Measurements from ENCODE around the gene PPP1R9B.

PPP1R9B gene, protein sequence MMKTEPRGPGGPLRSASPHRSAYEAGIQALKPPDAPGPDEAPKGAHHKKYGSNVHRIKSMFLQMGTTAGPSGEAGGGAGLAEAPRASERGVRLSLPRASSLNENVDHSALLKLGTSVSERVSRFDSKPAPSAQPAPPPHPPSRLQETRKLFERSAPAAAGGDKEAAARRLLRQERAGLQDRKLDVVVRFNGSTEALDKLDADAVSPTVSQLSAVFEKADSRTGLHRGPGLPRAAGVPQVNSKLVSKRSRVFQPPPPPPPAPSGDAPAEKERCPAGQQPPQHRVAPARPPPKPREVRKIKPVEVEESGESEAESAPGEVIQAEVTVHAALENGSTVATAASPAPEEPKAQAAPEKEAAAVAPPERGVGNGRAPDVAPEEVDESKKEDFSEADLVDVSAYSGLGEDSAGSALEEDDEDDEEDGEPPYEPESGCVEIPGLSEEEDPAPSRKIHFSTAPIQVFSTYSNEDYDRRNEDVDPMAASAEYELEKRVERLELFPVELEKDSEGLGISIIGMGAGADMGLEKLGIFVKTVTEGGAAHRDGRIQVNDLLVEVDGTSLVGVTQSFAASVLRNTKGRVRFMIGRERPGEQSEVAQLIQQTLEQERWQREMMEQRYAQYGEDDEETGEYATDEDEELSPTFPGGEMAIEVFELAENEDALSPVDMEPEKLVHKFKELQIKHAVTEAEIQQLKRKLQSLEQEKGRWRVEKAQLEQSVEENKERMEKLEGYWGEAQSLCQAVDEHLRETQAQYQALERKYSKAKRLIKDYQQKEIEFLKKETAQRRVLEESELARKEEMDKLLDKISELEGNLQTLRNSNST

GRCh38 chr17:50150354-50151040 lies at the start of gene PPP1R9B:
Gene PPP1R9B, minus strand, starts transcription at chr17:50150677. Its CDS starts 164 bp downstream, at chr17:50150513.
- no peak for DNase-seq (ENCODE audit: low spot score)

DNA sequence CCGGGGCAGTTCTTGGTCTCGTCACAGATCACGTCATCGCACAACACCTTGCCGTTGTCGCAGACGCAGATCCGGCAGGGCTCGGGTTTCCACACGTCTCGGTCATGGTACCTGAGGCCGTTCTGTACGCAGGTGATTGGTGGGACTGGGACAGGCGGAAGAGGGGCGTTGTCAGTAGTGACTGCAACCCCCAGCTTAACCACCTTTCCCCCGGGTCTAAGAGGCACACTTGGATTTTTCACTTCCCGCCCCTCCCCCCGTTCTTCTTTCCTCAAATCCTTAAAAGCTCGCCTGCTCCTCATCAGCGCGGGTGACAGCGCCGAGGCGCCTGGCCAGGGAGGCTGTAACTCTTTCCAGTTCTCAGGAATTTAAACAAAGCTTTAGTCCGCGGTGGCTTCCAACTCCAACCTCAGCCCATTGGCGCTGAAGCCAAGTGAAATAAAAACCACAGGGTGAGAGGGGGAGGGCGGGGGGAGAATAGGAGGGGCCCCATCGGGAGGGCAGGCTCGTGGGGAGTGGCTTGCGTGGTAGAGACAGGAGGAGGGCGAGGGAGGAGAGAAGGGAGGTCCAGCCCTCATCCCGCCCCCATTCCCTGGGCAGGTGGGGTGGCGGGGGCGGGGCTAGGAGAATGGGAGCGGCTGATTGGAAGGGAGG lies 49.5 kb upstream of the PPP1R9B start:
- DNase-seq (ENCODE audit: low spot score) = no peak

- no peak for DNase-seq (ENCODE audit: low spot score)
Measured at GRCh38 chr17:50199211-50199802, 48.8 kb upstream of the PPP1R9B start.

DNA sequence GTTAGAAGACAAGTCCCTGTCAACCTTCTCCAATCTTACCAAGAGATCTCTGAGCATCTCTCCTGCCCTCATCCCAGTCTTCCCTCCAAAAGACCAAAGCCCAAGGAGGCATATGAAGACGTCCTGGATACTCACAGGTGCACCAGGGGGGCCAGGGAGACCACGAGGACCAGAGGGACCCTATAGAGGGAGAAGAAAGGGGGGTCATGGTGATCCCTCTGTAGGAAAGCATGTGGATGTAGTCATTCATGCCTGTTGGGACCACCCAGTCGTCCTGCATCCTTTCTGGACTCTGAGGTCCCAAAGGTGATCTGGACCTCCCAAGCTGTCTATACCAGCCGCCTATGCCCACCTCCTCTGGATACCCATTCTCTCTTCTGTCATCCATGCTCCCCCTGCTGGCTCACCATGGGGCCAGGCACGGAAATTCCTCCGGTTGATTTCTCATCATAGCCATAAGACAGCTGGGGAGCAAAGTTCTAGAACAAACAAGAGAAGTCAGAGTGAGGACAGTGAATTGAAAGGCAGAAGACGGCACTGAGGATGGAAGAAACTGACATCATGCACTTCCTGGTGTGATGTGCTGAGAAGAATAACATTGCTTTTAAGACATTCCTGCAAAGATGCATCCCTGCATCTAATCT lies 47.7 kb upstream of the PPP1R9B start:
- DNase-seq (ENCODE audit: low spot score) = no peak

GRCh38 chr17:50196826-50197225 lies 46.3 kb upstream of the PPP1R9B start:
- no peak for DNase-seq (ENCODE audit: low spot score)

DNA sequence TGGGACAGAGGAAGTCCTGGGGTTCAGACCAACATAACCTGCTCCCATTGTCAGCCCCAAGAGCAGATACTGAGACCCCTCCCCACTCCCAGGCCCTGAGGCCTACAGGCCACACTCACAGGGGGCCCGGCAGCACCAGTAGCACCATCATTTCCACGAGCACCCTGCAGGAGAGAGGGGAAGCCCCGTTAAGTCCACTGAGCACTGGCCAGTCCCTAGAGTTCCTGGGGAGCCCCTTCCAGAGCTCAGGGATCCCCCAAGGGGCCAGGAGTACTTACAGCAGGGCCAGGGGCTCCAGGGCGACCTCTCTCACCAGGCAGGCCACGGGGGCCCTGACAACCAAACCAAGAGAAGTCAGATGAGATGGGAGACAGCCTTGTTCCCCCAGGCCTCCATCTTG lies 45.6 kb upstream of the PPP1R9B start:
- no peak for DNase-seq (ENCODE audit: low spot score)

DNA sequence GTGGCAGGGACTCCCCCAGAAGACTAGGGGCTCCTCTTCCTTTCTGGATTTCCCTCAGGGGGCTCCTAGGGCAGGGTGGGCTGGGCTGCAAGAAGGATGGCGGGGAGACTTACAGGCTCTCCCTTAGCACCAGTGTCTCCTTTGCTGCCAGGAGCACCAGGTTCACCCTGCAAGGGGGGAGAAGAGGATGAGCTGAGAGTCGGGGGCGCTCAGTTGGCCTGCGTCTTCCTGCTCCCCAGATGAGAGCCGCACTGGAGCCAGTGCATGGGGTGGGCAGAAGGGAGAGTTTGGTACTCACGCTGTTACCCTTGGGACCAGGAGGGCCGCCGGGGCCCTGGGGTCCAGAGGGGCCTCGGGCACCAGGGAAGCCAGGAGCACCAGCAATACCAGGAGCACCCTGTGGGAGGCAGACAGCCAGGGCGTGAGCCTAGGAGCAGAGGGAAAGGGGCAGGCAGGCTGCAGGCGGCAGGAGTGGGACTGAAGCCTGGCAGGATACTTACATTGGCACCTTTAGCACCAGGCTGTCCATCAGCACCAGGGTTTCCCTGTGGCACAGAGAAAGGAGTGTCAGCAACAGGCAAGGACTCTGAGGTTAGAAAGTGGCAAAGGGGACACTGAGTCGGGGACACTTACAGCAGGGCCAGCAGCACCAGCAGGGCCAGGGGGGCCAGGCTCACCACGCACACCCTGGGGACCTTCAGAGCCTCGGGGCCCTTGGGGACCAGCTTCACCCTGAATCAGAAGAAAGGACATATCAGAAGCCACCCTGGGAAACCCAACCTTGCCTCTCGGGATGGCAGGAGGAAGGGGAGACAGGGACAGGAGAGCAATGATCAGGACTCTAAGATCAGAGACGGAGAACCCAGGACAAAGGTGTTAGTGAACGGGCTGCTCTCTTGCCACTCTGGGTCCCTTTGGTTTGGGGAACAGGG lies 44.7 kb upstream of the PPP1R9B start:
- no peak for DNase-seq (ENCODE audit: low spot score)

GRCh38 chr17:50194140-50194933 lies 43.9 kb upstream of the PPP1R9B start:
- DNase-seq (ENCODE audit: low spot score) = no peak

DNA sequence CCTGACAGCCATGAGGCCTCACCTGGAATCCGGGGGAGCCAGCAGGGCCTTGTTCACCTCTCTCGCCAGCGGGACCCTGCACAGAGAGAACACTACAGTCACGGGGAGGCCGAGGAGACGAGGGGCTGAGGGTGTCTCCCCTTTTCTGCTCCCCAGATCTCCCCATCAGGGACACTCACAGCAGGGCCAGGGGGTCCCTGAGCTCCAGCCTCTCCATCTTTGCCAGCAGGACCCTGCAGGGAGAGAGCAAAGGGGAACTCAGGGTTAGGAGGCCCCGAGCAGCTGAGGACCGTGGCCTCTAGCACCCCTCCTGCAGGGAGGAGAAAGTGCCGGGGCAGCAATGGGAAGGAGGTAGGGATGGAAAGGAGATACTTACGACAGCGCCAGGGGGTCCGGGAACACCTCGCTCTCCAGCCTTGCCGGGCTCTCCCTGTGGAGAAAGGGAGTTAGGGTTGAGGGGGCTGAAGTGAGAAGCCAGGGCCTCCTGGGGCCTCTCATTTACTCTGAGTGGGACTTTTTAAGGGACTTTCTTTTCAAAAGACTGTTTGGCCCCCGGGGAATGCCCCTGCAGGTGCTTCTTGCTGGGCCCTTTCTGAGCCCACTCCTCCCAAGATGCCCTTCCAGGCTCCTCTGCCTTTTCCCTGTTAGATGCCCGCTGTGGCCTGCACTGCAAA lies 42.3 kb upstream of the PPP1R9B start:
- no peak for DNase-seq (ENCODE audit: low spot score)

DNA sequence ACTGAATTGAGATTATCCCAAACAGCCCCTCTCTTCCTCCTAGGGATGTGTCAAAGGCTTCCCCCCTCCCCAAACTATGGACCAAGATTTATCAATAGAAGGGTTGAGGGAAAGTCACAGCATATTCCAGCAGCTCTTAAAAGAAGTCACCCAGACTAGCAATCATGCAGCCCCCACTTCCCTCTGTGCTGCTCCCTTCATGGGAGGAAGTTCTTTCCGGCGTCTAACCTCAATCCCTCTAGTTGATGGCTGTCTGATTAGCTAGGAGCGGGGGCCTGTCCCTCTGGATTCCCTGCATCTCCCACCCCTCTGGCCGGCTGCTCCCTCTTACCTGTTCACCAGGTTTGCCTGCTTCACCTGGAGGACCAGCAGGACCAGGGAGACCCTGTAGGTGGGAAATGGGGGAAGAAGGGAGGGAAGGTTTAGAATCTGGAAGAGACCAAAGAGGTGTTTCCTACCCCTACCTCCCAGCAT lies 41.7 kb upstream of the PPP1R9B start:
- DNase-seq (ENCODE audit: low spot score) = no peak

GRCh38 chr17:50191359-50192143 lies 41.1 kb upstream of the PPP1R9B start:
- DNase-seq (ENCODE audit: low spot score) = no peak

- DNase-seq (ENCODE audit: low spot score) = no peak
Measured at GRCh38 chr17:50190603-50191358, 40.3 kb upstream of the PPP1R9B start.

DNA sequence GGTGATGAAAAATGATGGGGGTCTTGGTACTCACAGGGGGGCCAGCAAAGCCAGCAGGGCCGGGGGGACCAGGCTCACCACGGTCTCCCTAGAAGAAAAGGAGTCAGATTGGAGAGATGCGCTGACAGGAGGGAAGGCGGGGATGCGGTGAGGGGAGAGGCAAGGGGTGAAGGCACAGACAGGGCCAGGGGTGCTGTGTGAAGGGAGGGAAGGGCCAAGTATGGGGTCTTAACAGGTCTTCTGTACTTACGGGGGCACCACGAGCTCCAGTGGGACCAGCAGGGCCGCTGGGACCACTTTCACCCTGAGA lies 39.8 kb upstream of the PPP1R9B start:
- DNase-seq (ENCODE audit: low spot score) = no peak

GRCh38 chr17:50189550-50190292 lies 39.2 kb upstream of the PPP1R9B start:
- no peak for DNase-seq (ENCODE audit: low spot score)

- no peak for DNase-seq (ENCODE audit: low spot score)
Measured at GRCh38 chr17:50188921-50189549, 38.6 kb upstream of the PPP1R9B start.

- DNase-seq (ENCODE audit: low spot score) = no peak
Measured at GRCh38 chr17:50188531-50188920, 38.0 kb upstream of the PPP1R9B start.
